ENCODE results near the gene PI16.

PI16 gene

DNA sequence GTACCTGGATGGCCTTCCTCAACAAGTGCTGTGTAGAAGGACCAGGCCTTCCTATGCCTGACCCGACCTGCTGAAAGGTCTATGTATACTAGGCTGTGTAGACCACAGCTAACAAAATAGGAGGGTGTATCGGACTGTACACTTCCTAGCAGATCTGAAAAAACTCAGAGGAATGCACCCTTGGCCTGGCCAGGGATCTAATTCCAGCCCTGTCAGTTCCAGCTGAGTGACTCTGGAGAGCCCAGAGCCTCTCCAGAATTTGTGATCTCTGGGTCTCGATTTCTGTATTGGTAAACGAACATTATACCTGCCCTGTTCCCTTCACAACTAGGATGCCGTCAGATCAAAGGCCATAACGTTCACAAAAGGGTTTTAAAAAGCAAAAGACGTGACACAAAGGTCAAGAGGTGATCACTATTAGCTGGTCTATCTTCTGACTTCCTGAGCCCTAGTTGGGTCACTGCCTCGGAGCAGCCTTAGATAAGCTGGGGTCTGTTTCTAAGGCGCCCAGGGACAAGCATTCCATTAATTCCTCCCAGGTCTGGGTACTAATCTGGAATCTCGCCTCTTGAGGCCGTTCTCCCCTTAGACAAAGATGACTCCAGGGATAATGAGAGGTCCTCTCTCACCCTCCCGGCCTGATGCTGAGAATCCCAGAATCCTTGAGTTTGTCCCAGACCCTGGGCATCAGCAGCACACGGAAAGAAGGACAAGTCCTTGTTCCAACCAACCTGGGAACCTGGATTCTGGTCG, 17.6 kb downstream of the PI16 start:
- Histone ChIP-seq H3K4me3 (replicated peaks; ENCODE audit: insufficient read depth, low read length) (no peak overlapping the region), H3K27me3 (ENCODE audit: insufficient read depth, poor library complexity, severe bottlenecking) (no peaks in the 10 kb centered on the region), H3K27ac (replicated peaks) (no peak overlapping the region)
- DNase-seq (ENCODE audit: low read depth in 1 of 2, low spot score in 1 of 2): no peak
- TF ChIP-seq GABPA (IDR thresholded peaks at IDR 0.05; ENCODE audit: low read depth): no peak
- TF ChIP-seq, protein P1, sequence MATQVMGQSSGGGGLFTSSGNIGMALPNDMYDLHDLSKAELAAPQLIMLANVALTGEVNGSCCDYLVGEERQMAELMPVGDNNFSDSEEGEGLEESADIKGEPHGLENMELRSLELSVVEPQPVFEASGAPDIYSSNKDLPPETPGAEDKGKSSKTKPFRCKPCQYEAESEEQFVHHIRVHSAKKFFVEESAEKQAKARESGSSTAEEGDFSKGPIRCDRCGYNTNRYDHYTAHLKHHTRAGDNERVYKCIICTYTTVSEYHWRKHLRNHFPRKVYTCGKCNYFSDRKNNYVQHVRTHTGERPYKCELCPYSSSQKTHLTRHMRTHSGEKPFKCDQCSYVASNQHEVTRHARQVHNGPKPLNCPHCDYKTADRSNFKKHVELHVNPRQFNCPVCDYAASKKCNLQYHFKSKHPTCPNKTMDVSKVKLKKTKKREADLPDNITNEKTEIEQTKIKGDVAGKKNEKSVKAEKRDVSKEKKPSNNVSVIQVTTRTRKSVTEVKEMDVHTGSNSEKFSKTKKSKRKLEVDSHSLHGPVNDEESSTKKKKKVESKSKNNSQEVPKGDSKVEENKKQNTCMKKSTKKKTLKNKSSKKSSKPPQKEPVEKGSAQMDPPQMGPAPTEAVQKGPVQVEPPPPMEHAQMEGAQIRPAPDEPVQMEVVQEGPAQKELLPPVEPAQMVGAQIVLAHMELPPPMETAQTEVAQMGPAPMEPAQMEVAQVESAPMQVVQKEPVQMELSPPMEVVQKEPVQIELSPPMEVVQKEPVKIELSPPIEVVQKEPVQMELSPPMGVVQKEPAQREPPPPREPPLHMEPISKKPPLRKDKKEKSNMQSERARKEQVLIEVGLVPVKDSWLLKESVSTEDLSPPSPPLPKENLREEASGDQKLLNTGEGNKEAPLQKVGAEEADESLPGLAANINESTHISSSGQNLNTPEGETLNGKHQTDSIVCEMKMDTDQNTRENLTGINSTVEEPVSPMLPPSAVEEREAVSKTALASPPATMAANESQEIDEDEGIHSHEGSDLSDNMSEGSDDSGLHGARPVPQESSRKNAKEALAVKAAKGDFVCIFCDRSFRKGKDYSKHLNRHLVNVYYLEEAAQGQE (IDR thresholded peaks at IDR 0.05; ENCODE audit: insufficient replicate concordance, low read depth): no peak
- TF ChIP-seq SPI1 (IDR thresholded peaks at IDR 0.05; ENCODE audit: borderline replicate concordance, low read depth): no peak
- no peak for TF ChIP-seq POLR2AphosphoS5 (IDR thresholded peaks at IDR 0.05; ENCODE audit: low read depth)
- TF ChIP-seq, protein P2, sequence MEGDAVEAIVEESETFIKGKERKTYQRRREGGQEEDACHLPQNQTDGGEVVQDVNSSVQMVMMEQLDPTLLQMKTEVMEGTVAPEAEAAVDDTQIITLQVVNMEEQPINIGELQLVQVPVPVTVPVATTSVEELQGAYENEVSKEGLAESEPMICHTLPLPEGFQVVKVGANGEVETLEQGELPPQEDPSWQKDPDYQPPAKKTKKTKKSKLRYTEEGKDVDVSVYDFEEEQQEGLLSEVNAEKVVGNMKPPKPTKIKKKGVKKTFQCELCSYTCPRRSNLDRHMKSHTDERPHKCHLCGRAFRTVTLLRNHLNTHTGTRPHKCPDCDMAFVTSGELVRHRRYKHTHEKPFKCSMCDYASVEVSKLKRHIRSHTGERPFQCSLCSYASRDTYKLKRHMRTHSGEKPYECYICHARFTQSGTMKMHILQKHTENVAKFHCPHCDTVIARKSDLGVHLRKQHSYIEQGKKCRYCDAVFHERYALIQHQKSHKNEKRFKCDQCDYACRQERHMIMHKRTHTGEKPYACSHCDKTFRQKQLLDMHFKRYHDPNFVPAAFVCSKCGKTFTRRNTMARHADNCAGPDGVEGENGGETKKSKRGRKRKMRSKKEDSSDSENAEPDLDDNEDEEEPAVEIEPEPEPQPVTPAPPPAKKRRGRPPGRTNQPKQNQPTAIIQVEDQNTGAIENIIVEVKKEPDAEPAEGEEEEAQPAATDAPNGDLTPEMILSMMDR (IDR thresholded peaks at IDR 0.05; ENCODE audit: insufficient read depth, low read length): no peak

DNA sequence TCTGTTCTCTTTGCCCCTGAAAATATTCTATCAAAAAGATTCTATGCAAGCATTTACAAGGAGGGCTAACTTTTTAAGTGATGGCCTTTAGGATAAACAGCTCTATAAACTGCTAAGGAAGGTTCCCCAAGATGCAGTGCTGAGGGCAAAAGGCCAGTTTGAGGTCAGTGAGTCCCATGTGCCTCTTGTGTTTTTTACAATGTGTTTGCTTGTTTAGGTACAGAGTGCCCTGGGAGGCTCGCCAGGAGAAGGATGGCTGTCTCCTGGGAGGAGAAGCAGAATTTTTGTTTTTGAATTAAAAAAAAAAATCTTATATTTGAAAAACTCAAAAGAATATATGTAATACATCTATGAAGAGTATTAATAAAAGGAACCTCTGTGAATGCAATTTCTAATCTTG, 18.7 kb downstream of the PI16 start:
- Histone ChIP-seq H3K27me3 (ENCODE audit: insufficient read depth, poor library complexity, severe bottlenecking) (no peaks in the 10 kb centered on the region), H3K27ac (replicated peaks) (no peak overlapping the region), H3K4me3 (replicated peaks; ENCODE audit: insufficient read depth, low read length) (no peak overlapping the region)
- TF ChIP-seq POLR2AphosphoS5 (IDR thresholded peaks at IDR 0.05; ENCODE audit: low read depth) (no peak), SPI1 (IDR thresholded peaks at IDR 0.05; ENCODE audit: borderline replicate concordance, low read depth) (no peak), GABPA (IDR thresholded peaks at IDR 0.05; ENCODE audit: low read depth) (no peak)
- TF ChIP-seq, protein P2 (IDR thresholded peaks at IDR 0.05; ENCODE audit: insufficient read depth, low read length): no peak
- TF ChIP-seq, protein P1 (IDR thresholded peaks at IDR 0.05; ENCODE audit: insufficient replicate concordance, low read depth): no peak
- no peak for DNase-seq (ENCODE audit: low read depth in 1 of 2, low spot score in 1 of 2)

DNA sequence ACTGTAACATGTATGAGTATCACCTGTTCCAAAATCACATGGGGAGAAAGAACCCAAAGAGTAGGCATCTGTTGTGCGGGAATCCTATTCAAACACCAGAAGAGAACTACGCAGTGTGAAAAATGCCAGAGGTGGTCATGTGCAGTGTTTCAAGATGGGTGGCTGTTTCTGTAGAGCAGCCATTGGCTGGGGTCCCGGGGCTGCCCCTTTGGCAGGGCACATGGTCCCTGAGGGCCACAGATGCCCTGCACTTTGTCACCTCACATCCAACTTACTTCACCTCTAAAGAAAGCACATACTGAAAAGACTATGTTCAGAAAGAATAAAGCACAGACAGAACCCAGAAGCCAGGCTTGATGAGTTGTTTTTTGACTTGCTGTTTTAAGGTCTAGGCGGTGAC, 19.1 kb downstream of the PI16 start:
- no peaks in the 10 kb centered on the region for H3K27me3 ChIP-seq (ENCODE audit: insufficient read depth, poor library complexity, severe bottlenecking)
- no peak for TF ChIP-seq SPI1 (IDR thresholded peaks at IDR 0.05; ENCODE audit: borderline replicate concordance, low read depth)
- TF ChIP-seq, protein P1 (IDR thresholded peaks at IDR 0.05; ENCODE audit: insufficient replicate concordance, low read depth): no peak
- TF ChIP-seq, protein P2 (IDR thresholded peaks at IDR 0.05; ENCODE audit: insufficient read depth, low read length): no peak
- no peak for TF ChIP-seq POLR2AphosphoS5 (IDR thresholded peaks at IDR 0.05; ENCODE audit: low read depth)
- no peak for TF ChIP-seq GABPA (IDR thresholded peaks at IDR 0.05; ENCODE audit: low read depth)
- no peak for DNase-seq (ENCODE audit: low read depth in 1 of 2, low spot score in 1 of 2)
- no peak overlapping the region for H3K4me3 ChIP-seq (replicated peaks; ENCODE audit: insufficient read depth, low read length)
- no peak overlapping the region for H3K27ac ChIP-seq (replicated peaks)
